Stimulated activated CD8-positive, alpha-beta memory T cell treated with anti-CD3 and anti-CD28 coated beads, Interleukin-15, amount 100 ng/mL, for 24 hours (primary cell): ENCODE results near the gene BANF2.
"Not testable (repeated sequence)": the region's sequence is repeated elsewhere in the genome, so short reads cannot be mapped to it uniquely, and the experiment has no call there.

Experiments
- DNase-seq: peaks from one replicate; pipeline ENCODE4 v3.0.0-alpha.2; 2020; ENCODE audit warnings: low read depth

Gene BANF2

DNA sequence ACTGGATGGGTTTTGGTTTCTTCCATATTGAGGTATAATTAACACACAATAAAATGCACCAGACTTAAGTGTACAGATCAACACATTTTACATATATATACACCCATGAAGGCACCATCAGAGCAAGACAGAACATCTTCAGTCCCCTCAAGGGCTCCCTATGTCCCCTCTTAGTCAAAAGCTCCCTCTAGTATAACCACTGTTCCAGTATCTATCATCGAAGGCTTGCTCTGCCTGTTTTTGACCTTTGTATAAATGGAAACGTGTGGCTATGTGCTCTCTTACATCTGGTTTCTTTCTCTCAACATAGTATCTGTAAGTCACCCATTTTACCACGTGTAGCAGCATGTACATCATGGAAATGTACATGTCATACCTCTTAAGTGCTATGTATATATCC, 66.5 kb downstream of the BANF2 start:
- DNase-seq: no peak

GRCh38 chr20:17767624-17768023, 67.9 kb downstream of the BANF2 start:
- no peak for DNase-seq

GRCh38 chr20:17768271-17768670, 68.5 kb downstream of the BANF2 start:
- no peak for DNase-seq

GRCh38 chr20:17769716-17770115, 70.0 kb downstream of the BANF2 start:
- DNase-seq: not testable (repeated sequence)

GRCh38 chr20:17771206-17772004, 71.6 kb downstream of the BANF2 start:
- no peak for DNase-seq

DNA sequence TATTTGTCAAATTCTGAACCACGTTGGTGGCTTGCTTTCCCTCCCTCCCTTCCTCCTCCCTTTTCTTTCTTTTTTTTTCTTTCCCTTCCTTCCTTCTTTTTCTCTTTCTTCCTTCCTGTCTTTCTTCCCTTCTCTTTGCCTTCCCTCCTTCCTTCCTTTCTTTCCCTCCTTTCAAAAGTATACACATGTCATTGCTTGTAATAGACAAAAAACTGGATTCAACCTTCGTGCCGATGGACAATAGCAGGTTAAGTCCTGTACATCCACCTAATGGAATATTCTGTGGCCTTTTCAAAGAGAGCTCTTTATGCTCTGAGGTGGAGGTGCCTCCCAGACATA, 72.2 kb downstream of the BANF2 start:
- DNase-seq: no peak

DNA sequence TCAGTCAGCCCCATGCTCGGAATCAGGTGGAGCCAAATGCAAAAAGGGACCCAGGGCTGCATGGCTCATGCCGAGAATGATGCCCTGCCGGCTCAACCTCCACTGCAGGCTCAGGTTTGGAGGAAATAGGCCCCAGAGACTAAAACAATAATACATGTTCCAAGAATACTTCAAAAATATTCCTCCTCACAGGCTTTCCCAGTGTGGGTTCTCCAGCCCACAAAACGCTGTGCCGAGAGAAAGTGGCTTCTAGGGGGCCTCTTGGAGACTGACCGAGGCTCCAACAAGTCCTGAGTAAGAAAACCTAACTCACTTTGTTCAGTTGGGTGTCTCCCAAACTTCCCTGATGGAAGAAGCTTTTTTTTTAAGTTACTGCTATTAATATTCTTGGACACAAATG, 73.9 kb downstream of the BANF2 start:
- DNase-seq: no peak

- no peak for DNase-seq
Observed at GRCh38 chr20:17775600-17775999, 75.8 kb downstream of the BANF2 start.

- DNase-seq: no peak
Observed at GRCh38 chr20:17776551-17776950, 76.8 kb downstream of the BANF2 start.

- not testable (repeated sequence) for DNase-seq
Observed at GRCh38 chr20:17779011-17779410, 79.2 kb downstream of the BANF2 start.

- no peak for DNase-seq
Observed at GRCh38 chr20:17782768-17783167, 83.0 kb downstream of the BANF2 start.

- no peak for DNase-seq
Observed at GRCh38 chr20:17783671-17784070, 83.9 kb downstream of the BANF2 start.

- no peak for DNase-seq
Observed at GRCh38 chr20:17785007-17785406, 85.2 kb downstream of the BANF2 start.
